Measurements from ENCODE around the gene AMDHD2.
"Not testable (repeated sequence)": the region's sequence is repeated elsewhere in the genome, so short reads cannot be mapped to it uniquely, and the experiment has no call there.

The AMDHD2 gene

GRCh38 chr16:2551420-2551889 is 31.3 kb downstream of the AMDHD2 start:
- not testable (repeated sequence) for H3K36me3 ChIP-seq (ENCODE audit: low read depth); H3K4me3 ChIP-seq (ENCODE audit: severe bottlenecking); DNase-seq (ENCODE audit: low spot score); H3K27ac ChIP-seq (ENCODE audit: poor library complexity, severe bottlenecking); H3K9me3 ChIP-seq (ENCODE audit: severe bottlenecking); H3K4me1 ChIP-seq (ENCODE audit: insufficient read depth, poor library complexity, severe bottlenecking); H3K27me3 ChIP-seq (ENCODE audit: insufficient read depth, poor library complexity, severe bottlenecking); ATAC-seq (ENCODE audit: low read depth)
- TF ChIP-seq, protein P1, sequence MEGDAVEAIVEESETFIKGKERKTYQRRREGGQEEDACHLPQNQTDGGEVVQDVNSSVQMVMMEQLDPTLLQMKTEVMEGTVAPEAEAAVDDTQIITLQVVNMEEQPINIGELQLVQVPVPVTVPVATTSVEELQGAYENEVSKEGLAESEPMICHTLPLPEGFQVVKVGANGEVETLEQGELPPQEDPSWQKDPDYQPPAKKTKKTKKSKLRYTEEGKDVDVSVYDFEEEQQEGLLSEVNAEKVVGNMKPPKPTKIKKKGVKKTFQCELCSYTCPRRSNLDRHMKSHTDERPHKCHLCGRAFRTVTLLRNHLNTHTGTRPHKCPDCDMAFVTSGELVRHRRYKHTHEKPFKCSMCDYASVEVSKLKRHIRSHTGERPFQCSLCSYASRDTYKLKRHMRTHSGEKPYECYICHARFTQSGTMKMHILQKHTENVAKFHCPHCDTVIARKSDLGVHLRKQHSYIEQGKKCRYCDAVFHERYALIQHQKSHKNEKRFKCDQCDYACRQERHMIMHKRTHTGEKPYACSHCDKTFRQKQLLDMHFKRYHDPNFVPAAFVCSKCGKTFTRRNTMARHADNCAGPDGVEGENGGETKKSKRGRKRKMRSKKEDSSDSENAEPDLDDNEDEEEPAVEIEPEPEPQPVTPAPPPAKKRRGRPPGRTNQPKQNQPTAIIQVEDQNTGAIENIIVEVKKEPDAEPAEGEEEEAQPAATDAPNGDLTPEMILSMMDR (IDR thresholded peaks at IDR 0.05; ENCODE audit: poor library complexity, severe bottlenecking), result peak; percentile 10

- not testable (repeated sequence) for DNase-seq (ENCODE audit: low spot score); H3K9me3 ChIP-seq (ENCODE audit: severe bottlenecking); H3K4me1 ChIP-seq (ENCODE audit: insufficient read depth, poor library complexity, severe bottlenecking); ATAC-seq (ENCODE audit: low read depth); H3K36me3 ChIP-seq (ENCODE audit: low read depth); H3K27me3 ChIP-seq (ENCODE audit: insufficient read depth, poor library complexity, severe bottlenecking); H3K4me3 ChIP-seq (ENCODE audit: severe bottlenecking); H3K27ac ChIP-seq (ENCODE audit: poor library complexity, severe bottlenecking)
These were observed 34.7 kb downstream of the AMDHD2 start for GRCh38 chr16:2554709-2555425.

- not testable (repeated sequence) for H3K27me3 ChIP-seq (ENCODE audit: insufficient read depth, poor library complexity, severe bottlenecking); H3K36me3 ChIP-seq (ENCODE audit: low read depth); H3K27ac ChIP-seq (ENCODE audit: poor library complexity, severe bottlenecking); H3K4me1 ChIP-seq (ENCODE audit: insufficient read depth, poor library complexity, severe bottlenecking); H3K9me3 ChIP-seq (ENCODE audit: severe bottlenecking); ATAC-seq (ENCODE audit: low read depth); H3K4me3 ChIP-seq (ENCODE audit: severe bottlenecking); DNase-seq (ENCODE audit: low spot score)
These were observed 37.0 kb downstream of the AMDHD2 start for GRCh38 chr16:2557150-2557549.

DNA sequence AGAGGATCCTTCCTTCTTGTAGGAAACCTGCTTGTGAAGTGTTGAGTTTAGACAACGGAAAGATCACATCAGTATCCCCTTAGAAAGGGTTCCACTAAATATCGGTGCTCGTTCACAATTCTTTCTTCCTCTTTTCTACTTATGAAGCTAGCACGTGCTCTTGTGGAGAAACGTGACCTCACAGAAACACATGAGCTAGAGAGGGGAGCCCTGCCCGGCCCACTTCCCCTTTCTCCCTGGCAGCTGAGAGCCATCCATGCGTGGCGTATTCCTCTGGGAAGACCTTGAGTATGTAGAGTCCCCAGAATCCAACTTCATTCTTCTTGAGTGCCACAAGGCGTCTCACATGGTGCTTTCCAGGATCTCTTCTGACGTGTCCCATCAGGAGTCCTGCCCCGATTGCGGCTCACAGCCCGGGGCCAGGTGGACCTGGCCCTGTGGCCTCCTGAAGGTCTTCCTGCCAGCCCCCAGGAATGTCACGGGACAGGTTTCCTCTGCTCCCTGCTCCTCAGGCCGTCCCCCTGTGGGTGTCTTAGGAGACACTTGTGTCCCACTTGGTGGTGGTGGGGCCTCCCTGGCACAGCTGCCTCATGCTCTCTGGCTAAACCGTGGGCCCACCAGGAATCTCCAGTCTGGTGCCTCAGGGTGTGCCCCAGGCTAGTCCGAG is 40.1 kb downstream of the AMDHD2 start:
- H3K9me3 ChIP-seq (ENCODE audit: severe bottlenecking); H3K27me3 ChIP-seq (ENCODE audit: insufficient read depth, poor library complexity, severe bottlenecking); DNase-seq (ENCODE audit: low spot score); ATAC-seq (ENCODE audit: low read depth); H3K27ac ChIP-seq (ENCODE audit: poor library complexity, severe bottlenecking); H3K4me3 ChIP-seq (ENCODE audit: severe bottlenecking); H3K36me3 ChIP-seq (ENCODE audit: low read depth); H3K4me1 ChIP-seq (ENCODE audit: insufficient read depth, poor library complexity, severe bottlenecking): not testable (repeated sequence)

DNA sequence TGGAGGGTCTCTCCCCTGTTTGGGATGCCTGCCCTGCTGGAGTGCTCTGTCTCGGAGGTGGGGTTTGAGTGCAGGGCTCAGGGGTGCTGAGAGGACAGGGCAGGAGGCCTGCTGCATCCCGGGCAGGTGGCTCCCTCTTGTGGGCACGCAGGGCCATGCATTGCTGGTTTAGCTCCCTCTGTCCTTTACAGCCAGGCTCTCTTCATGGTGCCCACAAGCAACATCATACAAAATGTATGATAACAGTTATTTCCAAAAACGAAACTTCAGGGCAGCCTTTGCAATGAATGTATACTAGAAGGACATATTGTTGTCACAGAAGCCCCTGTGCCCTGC is 40.6 kb downstream of the AMDHD2 start:
- DNase-seq (ENCODE audit: low spot score); H3K27me3 ChIP-seq (ENCODE audit: insufficient read depth, poor library complexity, severe bottlenecking); H3K4me1 ChIP-seq (ENCODE audit: insufficient read depth, poor library complexity, severe bottlenecking); H3K36me3 ChIP-seq (ENCODE audit: low read depth); H3K9me3 ChIP-seq (ENCODE audit: severe bottlenecking); H3K4me3 ChIP-seq (ENCODE audit: severe bottlenecking); H3K27ac ChIP-seq (ENCODE audit: poor library complexity, severe bottlenecking): not testable (repeated sequence)
- ATAC-seq (ENCODE audit: low read depth), result peak; percentile 90

DNA sequence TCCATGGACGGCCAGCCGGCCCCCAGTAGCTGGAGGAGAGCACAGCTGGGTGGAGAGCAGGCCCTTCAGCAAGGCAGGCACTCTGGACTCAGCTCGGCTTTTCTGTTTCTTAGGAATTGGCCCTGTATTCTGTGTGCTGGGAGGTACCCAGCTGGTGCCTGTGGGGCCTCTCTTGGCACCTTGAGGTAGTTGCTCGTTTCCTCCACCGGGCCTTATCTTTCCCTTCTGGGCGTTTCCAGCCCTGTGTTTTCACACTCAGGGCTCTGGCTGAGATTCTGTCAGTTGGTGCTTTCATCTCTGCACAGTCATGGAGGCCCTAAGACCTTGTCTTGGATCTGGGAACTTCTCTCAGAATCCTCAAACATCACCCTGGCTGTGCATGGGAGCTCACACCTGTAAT is 47.3 kb downstream of the AMDHD2 start:
- H3K4me1 ChIP-seq (ENCODE audit: insufficient read depth, poor library complexity, severe bottlenecking); H3K4me3 ChIP-seq (ENCODE audit: severe bottlenecking); H3K9me3 ChIP-seq (ENCODE audit: severe bottlenecking); H3K27me3 ChIP-seq (ENCODE audit: insufficient read depth, poor library complexity, severe bottlenecking); DNase-seq (ENCODE audit: low spot score); ATAC-seq (ENCODE audit: low read depth); H3K36me3 ChIP-seq (ENCODE audit: low read depth); H3K27ac ChIP-seq (ENCODE audit: poor library complexity, severe bottlenecking): not testable (repeated sequence)

- not testable (repeated sequence) for DNase-seq (ENCODE audit: low spot score); H3K27ac ChIP-seq (ENCODE audit: poor library complexity, severe bottlenecking); H3K4me3 ChIP-seq (ENCODE audit: severe bottlenecking); H3K36me3 ChIP-seq (ENCODE audit: low read depth); H3K4me1 ChIP-seq (ENCODE audit: insufficient read depth, poor library complexity, severe bottlenecking); H3K9me3 ChIP-seq (ENCODE audit: severe bottlenecking); H3K27me3 ChIP-seq (ENCODE audit: insufficient read depth, poor library complexity, severe bottlenecking)
- peak; percentile 97 for ATAC-seq (ENCODE audit: low read depth)
These were observed 48.4 kb downstream of the AMDHD2 start for GRCh38 chr16:2568573-2568972.

- not testable (repeated sequence) for ATAC-seq (ENCODE audit: low read depth); H3K4me3 ChIP-seq (ENCODE audit: severe bottlenecking); H3K27me3 ChIP-seq (ENCODE audit: insufficient read depth, poor library complexity, severe bottlenecking); H3K9me3 ChIP-seq (ENCODE audit: severe bottlenecking); H3K4me1 ChIP-seq (ENCODE audit: insufficient read depth, poor library complexity, severe bottlenecking); H3K27ac ChIP-seq (ENCODE audit: poor library complexity, severe bottlenecking); DNase-seq (ENCODE audit: low spot score); H3K36me3 ChIP-seq (ENCODE audit: low read depth)
These were observed 52.5 kb downstream of the AMDHD2 start for GRCh38 chr16:2572704-2573103.

- not testable (repeated sequence) for H3K27me3 ChIP-seq (ENCODE audit: insufficient read depth, poor library complexity, severe bottlenecking); H3K36me3 ChIP-seq (ENCODE audit: low read depth); ATAC-seq (ENCODE audit: low read depth); H3K4me3 ChIP-seq (ENCODE audit: severe bottlenecking); H3K27ac ChIP-seq (ENCODE audit: poor library complexity, severe bottlenecking); H3K4me1 ChIP-seq (ENCODE audit: insufficient read depth, poor library complexity, severe bottlenecking); H3K9me3 ChIP-seq (ENCODE audit: severe bottlenecking); DNase-seq (ENCODE audit: low spot score)
These were observed 55.7 kb downstream of the AMDHD2 start for GRCh38 chr16:2575839-2576238.

GRCh38 chr16:2577044-2577443 is 56.9 kb downstream of the AMDHD2 start:
- DNase-seq (ENCODE audit: low spot score); H3K36me3 ChIP-seq (ENCODE audit: low read depth); H3K27me3 ChIP-seq (ENCODE audit: insufficient read depth, poor library complexity, severe bottlenecking); H3K4me3 ChIP-seq (ENCODE audit: severe bottlenecking); H3K4me1 ChIP-seq (ENCODE audit: insufficient read depth, poor library complexity, severe bottlenecking); H3K9me3 ChIP-seq (ENCODE audit: severe bottlenecking); H3K27ac ChIP-seq (ENCODE audit: poor library complexity, severe bottlenecking); ATAC-seq (ENCODE audit: low read depth): not testable (repeated sequence)

DNA sequence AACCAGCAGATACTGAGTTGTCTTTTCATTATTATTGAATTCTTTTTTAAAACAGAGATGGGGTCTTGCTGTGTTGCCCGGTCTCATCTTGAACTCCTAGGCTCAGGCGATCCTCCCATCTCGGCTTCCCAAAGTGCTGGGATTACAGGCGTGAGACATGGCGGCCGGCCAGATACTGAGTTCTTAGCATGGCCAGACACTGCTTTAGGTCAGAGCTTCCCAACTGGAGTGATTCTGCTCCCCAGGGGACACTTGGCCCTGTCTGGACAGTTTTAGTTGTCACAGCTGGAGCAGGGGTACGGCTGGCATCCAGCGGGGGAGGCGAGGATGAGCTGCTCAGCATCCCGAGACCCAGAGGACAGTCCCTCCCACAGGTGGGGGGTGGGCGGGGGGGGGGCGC is 58.7 kb downstream of the AMDHD2 start:
- ATAC-seq (ENCODE audit: low read depth); DNase-seq (ENCODE audit: low spot score); H3K4me3 ChIP-seq (ENCODE audit: severe bottlenecking); H3K27me3 ChIP-seq (ENCODE audit: insufficient read depth, poor library complexity, severe bottlenecking); H3K4me1 ChIP-seq (ENCODE audit: insufficient read depth, poor library complexity, severe bottlenecking); H3K27ac ChIP-seq (ENCODE audit: poor library complexity, severe bottlenecking); H3K36me3 ChIP-seq (ENCODE audit: low read depth); H3K9me3 ChIP-seq (ENCODE audit: severe bottlenecking): not testable (repeated sequence)

Measured in RWPE2 (cell line).